DND-41 (cell line): ENCODE data around the gene PERCC1.

Experiments used
- EZH2 ChIP-seq: IDR thresholded peaks from 3 replicates; pipeline ENCODE4 v1.6.1; 2012; ENCODE audit warnings: borderline replicate concordance, low read depth, mild to moderate bottlenecking, moderate library complexity, low read length, inconsistent platforms; ENCODE audit not compliant: severe bottlenecking
- TF ChIP-seq, protein P1 (sequence below): IDR thresholded peaks from 2 replicates; pipeline ENCODE4 v1.5.1; 2012; ENCODE audit warnings: borderline replicate concordance, low read length, moderate library complexity, mild to moderate bottlenecking; ENCODE audit not compliant: poor library complexity, severe bottlenecking; ENCODE audit errors: extremely low read depth

DNA sequence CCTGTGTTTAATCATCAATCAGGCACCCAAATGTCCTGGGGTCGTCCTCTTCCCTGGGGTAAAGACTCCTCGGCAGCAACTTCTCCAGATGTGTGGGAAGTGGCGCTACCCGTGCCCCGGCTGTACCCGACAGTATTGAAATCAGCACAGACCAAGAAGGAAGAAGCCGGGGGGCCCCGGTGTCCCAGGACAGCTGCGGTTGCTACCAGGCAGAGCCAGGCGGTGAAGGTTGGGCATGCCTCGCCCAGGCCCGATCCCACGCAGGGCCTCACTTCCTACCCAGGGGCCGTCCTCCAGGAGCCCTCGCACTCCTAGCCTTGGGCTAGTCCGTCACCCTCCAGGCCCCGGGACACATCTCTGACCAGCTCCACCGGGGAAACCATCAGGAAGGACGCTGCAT is 22.4 kb downstream of the PERCC1 start:
- TF ChIP-seq, protein P1, sequence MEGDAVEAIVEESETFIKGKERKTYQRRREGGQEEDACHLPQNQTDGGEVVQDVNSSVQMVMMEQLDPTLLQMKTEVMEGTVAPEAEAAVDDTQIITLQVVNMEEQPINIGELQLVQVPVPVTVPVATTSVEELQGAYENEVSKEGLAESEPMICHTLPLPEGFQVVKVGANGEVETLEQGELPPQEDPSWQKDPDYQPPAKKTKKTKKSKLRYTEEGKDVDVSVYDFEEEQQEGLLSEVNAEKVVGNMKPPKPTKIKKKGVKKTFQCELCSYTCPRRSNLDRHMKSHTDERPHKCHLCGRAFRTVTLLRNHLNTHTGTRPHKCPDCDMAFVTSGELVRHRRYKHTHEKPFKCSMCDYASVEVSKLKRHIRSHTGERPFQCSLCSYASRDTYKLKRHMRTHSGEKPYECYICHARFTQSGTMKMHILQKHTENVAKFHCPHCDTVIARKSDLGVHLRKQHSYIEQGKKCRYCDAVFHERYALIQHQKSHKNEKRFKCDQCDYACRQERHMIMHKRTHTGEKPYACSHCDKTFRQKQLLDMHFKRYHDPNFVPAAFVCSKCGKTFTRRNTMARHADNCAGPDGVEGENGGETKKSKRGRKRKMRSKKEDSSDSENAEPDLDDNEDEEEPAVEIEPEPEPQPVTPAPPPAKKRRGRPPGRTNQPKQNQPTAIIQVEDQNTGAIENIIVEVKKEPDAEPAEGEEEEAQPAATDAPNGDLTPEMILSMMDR: no peak
- TF ChIP-seq EZH2: no peak
